K562 treated with DMSO at 1 percent for 48 hours (cell line): Measurements from ENCODE around the gene SULT1A4. TPM values are rescaled to one million over a fixed set of nuclear protein-coding genes. Genes with fewer than 3 reads are reported as not detected.

Source experiments
- total RNA-seq: library from RNA; unstranded; fragments of 300-600 nt; gene quantifications from 2 replicates; pipeline ENCODE4 v1.2.3, GENCODE V29; 2022; ENCODE audit warnings: low replicate concordance; ENCODE audit errors: extremely low read depth

Gene SULT1A4
- not detected in 2 replicates for total RNA-seq

DNA sequence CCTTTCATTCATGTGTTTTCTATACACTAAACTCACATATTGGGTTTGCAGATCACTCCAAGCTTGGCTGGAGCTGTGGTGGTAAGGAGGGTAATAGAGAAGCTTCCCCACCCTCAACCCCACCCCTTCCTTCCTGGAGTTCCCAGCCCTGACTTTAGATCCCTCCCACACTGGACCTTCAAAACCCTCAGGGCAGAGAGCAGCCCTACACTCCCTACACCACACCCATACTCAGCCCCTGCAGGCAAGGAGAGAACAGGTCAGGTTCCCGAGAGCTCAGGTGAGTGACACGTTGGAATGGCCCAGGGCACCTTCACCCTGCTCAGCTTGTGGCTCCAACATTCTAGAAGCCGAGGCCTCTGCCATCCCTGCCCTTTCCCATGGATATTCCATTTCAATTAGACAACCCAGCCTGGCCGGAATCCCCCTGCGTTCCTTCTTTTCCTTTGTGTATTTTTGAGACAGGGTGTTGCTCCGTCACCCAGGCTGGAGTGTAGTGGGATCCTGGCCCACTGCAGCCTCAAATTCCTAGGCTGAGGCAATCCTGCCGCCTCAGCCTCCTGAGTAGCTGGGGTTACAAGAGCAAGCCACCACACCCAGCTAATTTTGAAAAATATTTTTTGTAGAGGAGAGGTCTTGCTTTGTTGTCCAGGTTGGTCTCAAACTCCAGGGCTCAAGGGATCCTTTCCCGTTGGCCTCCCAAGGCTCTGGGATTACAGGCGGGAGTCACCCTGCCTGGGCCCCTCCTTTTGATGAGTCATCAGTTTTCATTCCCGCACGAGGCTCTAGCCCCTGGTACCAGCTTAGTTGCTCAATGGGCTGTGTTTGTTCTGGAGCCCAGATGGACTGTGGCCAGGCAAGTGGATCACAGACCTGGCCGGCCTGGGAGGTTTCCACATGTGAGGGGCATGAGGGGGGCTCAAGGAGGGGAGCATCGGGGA lies at the start of gene SULT1A4:
SULT1A4 (plus strand) TSS at position 208 of the 941 bp plus-strand sequence. CDS start 1,473 bp downstream, outside the sequence.

DNA sequence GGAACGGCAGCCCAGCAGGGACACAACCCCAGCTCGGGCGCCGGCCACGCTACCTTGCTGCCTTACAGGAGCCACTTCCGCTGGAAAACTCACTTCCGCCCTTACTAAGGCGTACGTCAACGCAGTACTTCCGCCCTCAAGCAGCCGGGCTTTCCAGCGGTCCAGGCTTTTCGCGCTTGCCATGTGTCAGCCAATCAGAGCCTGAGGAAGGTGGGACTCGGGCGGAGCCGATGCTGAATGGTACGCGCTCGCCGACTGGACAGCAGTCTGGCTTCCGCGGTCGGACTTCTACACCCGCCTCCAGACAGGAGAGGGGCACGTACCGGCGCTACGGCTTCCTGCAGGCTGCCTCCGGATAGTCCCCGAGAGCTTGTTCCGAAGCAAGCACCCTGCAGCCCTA lies 5.4 kb upstream of the SULT1A4 start, which contains the start of the genes BOLA2 and SLX1B:
BOLA2 (minus strand) TSS at position 83 of the 400 bp plus-strand sequence. CDS start 98 bp downstream, outside the sequence.
SLX1B (plus strand) TSS at position 265 of the 400 bp plus-strand sequence.

DNA sequence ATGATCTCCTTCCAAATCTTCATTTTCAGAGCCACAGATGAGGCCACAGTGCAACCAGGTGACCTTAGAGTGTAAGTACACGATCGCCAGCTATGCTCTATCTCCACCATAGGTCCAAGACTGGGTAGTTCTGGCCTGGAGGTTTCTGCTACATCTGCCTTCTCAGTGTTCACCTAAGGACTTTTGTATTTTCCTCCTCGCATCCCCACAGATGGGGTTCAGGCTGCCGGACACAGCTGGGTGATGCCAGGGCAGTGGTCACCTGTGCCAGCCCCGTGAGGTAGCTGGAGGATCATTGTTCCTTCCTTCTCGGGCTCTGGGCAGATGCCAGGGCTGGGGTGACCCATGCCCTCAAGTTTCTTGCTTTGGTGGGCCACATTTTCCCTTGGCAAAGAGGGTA lies 46.6 kb downstream of the SULT1A4 start, which contains the start of gene NPIPB12:
NPIPB12 (minus strand) TSS at position 101 of the 400 bp plus-strand sequence.

Other genes starting within 250 kb of the SULT1A4 start
- not detected in 2 replicates for gene NPIPB11, start 53.2 kb upstream of the SULT1A4 start, total RNA-seq
- gene BOLA2, start 5.6 kb upstream of the SULT1A4 start, total RNA-seq: not detected in 2 replicates
- gene SLX1B, start 5.4 kb upstream of the SULT1A4 start, total RNA-seq: not detected in 2 replicates
- not detected in 2 replicates for gene NPIPB12, start 46.5 kb downstream of the SULT1A4 start, total RNA-seq
- gene SPN, start 203.3 kb downstream of the SULT1A4 start, total RNA-seq: not detected in 2 replicates
- 166 TPM in 1 of 2 replicates, not detected in the other for gene QPRT, start 219.3 kb downstream of the SULT1A4 start, total RNA-seq